NCI-H526 treated with DMSO at 0.1 percent for 48 hours (cell line): Measurements from ENCODE around the gene ZNF891.

Source experiments
- DNase-seq: peaks from one replicate; lab custom pipeline; 2025; lab: John Stamatoyannopoulos, UW

ZNF891 gene

DNA sequence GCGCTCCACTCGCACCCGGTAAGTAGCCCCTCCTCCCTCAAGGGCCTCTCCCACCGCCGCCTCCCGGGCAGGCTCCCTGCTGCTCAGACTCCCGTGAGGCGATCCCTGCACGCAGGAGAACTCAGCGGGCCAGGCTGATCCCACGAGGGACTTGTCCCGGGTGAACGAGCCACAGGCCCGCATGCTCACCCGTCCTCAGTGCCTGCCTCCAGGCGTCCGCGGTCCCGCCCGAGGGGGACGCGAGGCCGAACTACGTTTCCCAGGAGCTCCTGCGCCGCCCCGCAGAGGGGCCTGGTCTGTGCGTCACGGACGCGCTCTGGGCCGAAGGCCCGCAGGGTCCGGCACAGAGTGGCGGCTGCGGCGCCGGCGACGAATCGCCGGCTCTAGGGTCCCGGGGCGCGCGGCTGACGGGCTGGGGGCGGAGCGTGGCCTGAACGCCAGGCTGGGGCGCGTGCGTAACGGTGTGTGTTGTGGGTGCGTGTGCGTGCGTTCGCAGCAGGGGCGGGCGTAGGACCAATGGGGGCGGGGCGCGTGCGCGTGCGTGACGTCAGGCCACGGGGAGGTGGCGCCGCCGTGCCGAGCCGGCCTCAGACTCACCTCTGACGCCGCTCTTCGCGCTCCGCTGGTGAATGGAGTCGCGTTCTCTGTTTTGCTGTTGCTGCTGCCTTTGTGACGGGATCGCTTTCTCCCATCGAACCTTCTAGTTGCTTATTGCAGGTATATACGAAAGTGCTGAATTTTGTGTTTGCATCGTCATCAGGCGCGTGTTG, at the start of gene ZNF891, which contains the start of gene ZNF10:
Gene ZNF891, minus strand, starts transcription at position 237 of the 770 bp plus-strand sequence. CDS start 8,356 bp downstream, outside the sequence.
Gene ZNF10, plus strand, starts transcription at position 590 of the 770 bp plus-strand sequence. CDS start 13,866 bp downstream, outside the sequence.
- DNase-seq, result peak; percentile 91

DNA sequence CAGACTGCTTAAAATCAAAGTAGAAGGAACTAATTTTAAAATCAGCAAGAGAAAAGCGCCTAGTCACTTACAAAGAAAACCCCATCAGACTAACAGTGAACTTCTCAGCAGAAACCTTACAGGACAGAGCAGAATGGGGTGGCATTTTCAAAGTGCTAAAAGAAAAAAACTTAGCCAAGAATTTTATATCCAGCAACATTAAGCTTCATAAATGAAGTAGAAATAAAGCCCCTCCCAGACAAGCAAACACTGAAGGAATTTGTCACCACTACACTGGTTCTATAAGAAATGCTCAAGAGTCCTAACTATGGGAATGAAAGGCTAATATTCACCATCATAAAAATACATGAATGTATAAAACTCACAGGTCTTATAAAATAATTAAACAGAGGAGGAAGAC, 44.8 kb upstream of the ZNF891 start:
- DNase-seq, result no peak

DNA sequence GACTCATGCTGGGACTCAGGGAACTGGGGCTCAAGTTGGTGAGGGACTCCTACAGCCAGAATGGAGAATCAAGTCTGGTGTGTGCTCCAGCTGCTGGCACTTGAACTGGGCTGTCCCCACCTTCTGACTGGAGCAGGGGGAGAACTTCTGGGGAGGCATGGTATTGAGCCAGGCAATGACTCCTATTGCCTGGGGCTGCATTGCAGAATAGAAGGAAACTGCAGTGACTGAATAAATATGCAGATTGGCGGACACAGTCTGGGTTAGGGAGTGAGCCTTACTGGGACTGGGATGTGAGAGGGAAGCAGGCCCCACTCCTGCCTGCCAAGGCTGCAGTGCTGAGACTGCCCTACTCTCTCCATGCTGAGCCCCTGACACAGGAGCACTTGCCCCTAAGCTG, 42.4 kb upstream of the ZNF891 start:
- DNase-seq, result no peak

GRCh38 chr12:133165776-133166175, 35.7 kb upstream of the ZNF891 start:
- DNase-seq, result no peak

GRCh38 chr12:133156125-133156690, 26.1 kb upstream of the ZNF891 start:
- no peak for DNase-seq

DNA sequence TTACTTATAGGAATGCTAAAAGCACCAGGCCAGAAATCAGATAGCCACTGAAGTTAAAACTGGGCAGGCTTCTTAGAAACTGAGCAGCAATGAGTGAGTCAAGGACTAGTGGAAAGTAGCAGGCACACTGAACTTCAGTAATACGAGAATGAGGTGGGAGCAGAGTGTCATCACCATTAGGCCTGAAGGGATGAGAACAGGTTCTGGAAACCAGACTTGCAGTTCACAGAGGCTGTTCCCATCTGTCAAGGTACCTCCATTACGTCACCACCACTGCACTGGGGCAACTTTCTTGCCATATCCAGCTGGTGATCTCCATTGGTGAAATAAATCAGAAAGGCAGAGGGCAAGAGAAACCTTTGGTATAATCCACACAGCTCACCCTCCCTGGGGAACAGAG, 15.9 kb upstream of the ZNF891 start:
- no peak for DNase-seq

- no peak for DNase-seq
Observed at GRCh38 chr12:133135747-133136146, 5.7 kb upstream of the ZNF891 start.

DNA sequence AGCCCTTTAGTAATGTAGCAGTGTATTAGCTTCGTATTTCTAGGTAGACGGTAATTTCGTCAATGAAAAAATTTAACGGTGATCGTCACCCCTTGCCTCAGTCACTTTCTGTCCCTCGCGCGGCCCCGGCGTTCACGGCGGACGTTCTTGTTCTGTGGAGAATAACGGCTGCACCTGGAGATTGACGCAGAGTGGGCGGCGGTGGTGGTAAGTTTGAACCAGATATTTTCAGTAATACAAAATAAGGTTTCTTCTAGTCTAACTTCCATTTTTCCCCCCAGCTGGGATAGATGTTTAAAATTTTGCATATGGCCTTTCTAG, 694 bp upstream of the ZNF891 start:
- no peak for DNase-seq

DNA sequence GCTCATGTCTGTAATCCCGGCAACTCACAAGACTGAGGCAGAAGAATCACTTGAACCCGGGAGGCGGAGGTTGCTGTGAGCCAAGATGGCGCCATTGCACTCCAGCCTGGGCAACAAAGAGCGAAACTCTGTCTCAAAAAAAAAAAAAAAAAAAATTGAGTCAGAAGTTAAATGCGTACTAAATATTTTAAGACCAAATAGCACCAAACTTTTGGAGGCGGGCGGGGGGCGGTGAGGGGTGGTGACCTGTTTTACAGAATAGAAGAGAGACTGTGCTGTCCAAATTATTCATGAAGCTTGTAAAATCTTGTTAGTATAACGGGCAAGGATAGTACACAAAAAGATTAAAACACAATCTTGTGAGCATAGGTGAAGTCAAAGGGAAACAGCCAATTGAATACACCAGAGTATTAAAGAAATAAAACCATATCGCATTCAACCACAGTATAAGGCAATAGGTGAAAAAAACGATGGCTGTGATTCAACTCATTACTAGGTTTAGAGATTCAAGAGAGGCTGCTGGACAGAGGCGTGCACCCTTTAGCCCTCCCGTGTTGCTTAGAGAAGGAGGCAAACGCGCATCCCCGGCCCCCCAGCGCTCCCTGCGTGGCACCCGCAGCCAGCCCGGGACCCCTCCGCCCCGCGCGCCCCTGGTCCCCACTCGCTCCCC, 571 bp downstream of the ZNF891 start:
- DNase-seq, result peak; percentile 8

DNA sequence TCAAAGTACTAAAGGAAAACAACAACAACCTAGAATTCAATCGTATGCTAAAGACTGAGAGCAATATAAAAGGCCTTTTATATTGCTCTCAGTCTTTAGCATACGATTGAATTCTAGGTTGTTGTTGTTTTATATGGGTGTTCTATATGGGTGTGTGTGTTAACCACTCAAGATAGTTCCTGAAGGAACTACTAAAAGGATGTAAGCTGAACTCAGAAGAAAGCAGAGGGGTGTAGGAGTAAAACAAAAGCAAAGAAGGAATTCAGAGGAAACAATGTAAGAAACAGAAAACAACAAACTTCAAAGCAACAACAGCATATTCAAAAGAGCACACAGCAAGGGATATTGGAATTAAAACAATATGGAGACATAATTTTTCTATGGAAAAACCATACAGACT, 5.4 kb downstream of the ZNF891 start:
- no peak for DNase-seq

- DNase-seq, result no peak
Observed at GRCh38 chr12:133120385-133121191, 9.5 kb downstream of the ZNF891 start.

GRCh38 chr12:133108150-133108549, 21.9 kb downstream of the ZNF891 start:
- DNase-seq, result no peak

GRCh38 chr12:133107121-133107520, 23.0 kb downstream of the ZNF891 start:
- DNase-seq, result no peak

- no peak for DNase-seq
Observed at GRCh38 chr12:133106253-133106652, 23.8 kb downstream of the ZNF891 start.

DNA sequence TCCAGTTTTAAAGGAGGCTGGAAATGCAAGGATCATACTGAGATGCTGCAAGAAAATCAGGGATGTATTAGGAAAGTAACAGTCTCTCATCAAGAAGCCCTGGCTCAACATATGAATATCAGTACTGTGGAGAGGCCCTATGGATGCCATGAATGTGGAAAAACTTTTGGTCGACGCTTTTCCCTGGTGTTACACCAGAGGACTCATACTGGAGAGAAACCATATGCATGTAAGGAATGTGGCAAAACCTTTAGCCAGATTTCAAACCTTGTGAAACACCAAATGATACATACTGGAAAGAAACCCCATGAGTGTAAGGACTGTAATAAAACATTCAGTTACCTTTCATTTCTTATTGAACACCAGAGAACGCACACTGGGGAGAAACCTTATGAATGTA, 24.5 kb downstream of the ZNF891 start:
- no peak for DNase-seq

DNA sequence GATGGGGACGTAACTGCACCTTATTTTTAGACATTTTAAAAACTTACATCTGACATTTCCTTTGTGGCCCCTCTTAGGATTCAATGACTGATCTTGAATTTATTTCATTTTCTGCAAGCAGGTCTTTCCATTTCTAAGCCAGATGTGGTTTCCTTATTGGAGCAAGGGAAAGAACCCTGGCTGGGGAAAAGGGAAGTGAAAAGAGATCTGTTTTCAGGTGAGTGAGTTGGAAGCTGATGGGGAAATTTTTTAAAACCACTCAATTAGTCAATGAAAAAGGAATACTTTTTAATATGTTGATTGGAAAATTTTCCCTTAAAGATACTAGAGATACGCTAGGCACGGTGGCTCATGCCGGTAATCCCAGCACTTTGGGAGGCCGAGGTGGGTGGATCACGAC, 46.7 kb downstream of the ZNF891 start:
- no peak for DNase-seq

- no peak for DNase-seq
Observed at GRCh38 chr12:133081159-133081780, 48.8 kb downstream of the ZNF891 start.

DNA sequence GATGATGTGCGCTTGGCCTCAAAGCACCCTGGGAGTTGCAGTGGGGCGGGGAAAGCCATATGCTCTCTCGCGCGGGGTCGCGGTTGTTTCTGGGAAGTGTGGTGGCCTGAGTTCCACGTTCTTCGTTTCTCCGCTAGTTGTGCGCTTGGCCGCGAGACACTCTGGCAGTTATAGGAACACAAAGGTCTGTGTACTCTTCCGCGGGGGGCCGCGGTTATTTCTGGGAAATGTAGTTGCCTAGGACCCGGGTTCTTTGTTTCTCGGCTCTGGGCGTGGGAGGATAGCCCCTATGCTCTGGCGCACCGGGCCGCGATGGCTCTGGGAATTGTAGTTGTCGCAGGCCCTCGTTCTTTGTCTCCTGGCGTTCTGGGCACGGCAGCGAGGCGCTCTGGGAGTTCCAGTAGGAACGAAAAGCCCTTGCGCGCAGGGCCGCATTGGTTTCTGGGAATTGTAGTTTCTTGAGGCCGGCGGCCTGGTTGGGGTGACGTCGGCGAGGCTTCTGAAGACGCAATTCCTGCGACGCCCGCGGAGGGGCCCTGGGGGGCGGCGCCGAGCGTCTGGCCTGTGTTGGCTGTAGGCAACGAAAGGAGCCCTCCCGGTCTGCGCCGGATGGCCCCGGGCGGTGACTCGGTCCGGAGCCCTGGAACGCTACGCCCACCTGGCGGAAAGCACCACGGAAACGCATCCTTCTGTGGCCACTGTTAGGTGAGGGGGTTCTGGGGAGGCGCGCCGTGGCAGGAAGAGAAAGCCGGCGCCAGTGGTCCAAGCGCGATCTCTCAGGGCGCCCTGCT, 49.5 kb downstream of the ZNF891 start, which contains the start of gene ZNF140:
Gene ZNF140, plus strand, starts transcription at position 556 of the 791 bp plus-strand sequence. CDS start 398 bp downstream, outside the sequence.
- DNase-seq, result peak; percentile 98

GRCh38 chr12:133080026-133080367, 50.1 kb downstream of the ZNF891 start:
- DNase-seq, result peak; percentile 98

DNA sequence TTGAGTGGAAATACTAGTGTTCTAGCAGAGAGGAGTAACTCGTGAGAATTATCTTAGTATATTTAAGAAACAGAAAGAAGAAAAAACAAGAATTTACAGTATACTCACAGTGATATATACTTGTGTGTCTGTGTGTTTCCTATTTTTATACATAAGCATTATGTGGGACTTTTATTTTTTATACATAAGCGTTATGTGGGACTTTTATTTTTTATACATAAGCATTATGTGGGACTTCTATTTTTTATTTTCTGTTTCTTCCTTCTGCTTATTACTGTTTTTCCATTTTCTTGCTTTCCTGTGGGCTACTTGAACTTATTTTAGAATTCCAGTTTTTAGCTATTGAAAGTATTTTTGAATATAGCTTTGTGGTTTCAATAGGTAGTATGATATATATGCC, 56.2 kb downstream of the ZNF891 start:
- no peak for DNase-seq

DNA sequence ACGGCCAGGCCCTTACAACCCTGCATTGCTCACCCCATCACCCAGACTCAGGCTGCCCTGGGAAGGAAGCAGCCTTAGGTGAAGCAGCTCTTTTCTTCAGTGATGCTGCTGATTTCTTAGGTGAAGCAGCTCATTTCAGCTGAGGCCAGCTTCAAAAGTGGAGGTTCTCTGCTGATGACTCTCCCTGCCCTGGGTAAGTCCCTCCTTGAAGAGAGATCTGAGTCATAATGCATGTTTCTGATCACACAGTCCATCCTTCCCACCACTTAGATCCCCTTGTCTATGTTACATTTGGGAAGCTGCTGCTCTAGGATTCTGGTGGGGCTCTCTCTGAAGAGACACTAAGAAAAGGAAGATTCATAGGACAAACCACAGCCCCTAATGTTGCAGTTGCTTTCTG, 66.5 kb downstream of the ZNF891 start:
- DNase-seq, result no peak
